ENCODE measurements around the gene FAAP24. TPM values are rescaled to one million over a fixed set of nuclear protein-coding genes. Genes with fewer than 3 reads are reported as not detected.
"Not testable (repeated sequence)": the region's sequence is repeated elsewhere in the genome, so short reads cannot be mapped to it uniquely, and the experiment has no call there.

The FAAP24 gene
- total RNA-seq, 5 donors from 2014 or later (not counting 1 experiment from before 2014, with no cell fraction given) = 1.1 to 3.2 (median 1.7) TPM

DNA sequence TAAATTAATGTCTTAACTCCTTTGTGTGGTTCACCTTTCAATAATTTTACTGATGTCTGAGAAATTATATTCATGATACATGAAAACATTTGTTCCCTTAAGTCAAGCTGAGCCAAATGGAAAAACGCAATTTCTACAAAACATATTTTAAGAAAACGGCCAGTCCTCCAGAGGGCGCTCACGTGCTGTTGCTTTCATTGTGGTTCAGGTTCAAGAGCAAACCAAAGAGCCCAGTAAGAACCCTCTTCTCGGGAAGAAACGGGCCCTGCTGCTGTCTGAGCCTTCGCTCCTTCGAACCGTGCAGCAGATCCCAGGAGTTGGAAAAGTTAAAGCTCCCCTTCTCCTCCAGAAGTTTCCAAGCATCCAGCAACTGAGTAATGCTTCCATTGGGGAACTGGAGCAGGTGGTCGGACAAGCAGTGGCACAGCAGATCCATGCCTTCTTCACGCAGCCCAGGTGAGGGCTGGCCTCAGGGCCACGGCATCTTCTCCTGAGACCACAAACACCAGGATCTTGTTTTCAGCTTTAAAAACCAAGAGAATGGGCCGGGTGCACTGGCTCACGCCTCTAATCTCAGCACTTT is 4.3 kb downstream of the FAAP24 start:
- POLR2A ChIA-PET = no interaction called here
- ATAC-seq (replicated peaks in 1 of 4) = no peak

DNA sequence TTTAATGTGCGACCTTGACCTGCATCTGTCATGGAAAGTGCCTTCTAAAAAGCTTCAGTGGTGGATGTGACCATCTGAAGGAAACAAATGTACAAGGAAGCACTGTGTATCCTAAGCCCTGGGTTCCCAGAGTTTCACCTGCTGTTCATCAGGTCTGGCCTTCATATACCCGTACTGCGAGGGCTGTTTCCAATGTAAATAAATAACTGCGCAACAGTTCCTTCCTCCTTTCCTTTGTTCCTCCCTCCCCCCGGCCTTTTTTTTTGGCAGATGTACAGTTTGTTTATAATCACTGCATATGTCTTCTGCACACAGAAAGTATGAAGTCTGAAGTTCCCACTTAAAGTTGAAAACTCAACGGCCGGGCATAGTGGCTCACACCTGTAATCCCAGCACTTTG is 5.2 kb downstream of the FAAP24 start:
- no peak overlapping the region for H3K27ac ChIP-seq (ENCODE audit: low read length)
- peaks cover 2 to 9% of the 10 kb centered on the region in 2 experiments for H3K4me1 ChIP-seq (ENCODE audit: control insufficient read depth in 1 of 2, extremely low read depth in 1 of 2, insufficient read depth in 2 of 2, low read length in 2 of 2)
- H3K4me3 ChIP-seq (ENCODE audit: control insufficient read depth in 1 of 2, extremely low read depth in 1 of 2, low read length in 1 of 2) = no peak overlapping the region
- ATAC-seq (replicated peaks in 1 of 4) = no peak
- Mint-ChIP-seq H3K36me3 (no peaks in the 10 kb centered on the region), H3K27ac (no peak overlapping the region), H3K4me3 (no peak overlapping the region), H3K27me3 (no peaks in the 10 kb centered on the region), H3K9me3 (no peaks in the 10 kb centered on the region), H3K4me1 (peaks cover 0 to 7% (median 4%) of the 10 kb centered on the region in 3 donors)
- ChIA-PET POLR2A (no interaction called here), CTCF (interaction anchor here in 1 of 2 donors (0.7 kb wide), 1 partner anchor 300 kb away, joined by 4 read pairs; no protein-coding TSS in a partner anchor)
- no peak for DNase-seq
- peaks cover 0 to 5% of the 10 kb centered on the region in 2 donors for H3K36me3 ChIP-seq (ENCODE audit: control insufficient read depth in 2 of 2, extremely low read depth in 1 of 2, insufficient read depth in 1 of 2, low read length in 1 of 2)
- H3K27me3 ChIP-seq (replicated peaks in 1 of 2; ENCODE audit: control insufficient read depth in 2 of 2, extremely low read depth in 1 of 2, insufficient read depth in 2 of 2, low read length in 1 of 2) = no peaks in the 10 kb centered on the region
- 98% methylated on average over 3 of the region's 7 CpGs for WGBS (ENCODE audit: insufficient coverage)
- H3K9me3 ChIP-seq = no peaks in the 10 kb centered on the region

More for the DNA sequence above, 4.3 kb downstream of the FAAP24 start:
- peak; percentile 20 to 78 (median 60) for DNase-seq
- Histone ChIP-seq H3K36me3 (ENCODE audit: control insufficient read depth in 2 of 2, extremely low read depth in 1 of 2, insufficient read depth in 1 of 2, low read length in 1 of 2) (peaks cover 0 to 5% of the 10 kb centered on the region in 2 donors), H3K9me3 (no peaks in the 10 kb centered on the region), H3K4me3 (ENCODE audit: control insufficient read depth in 1 of 2, extremely low read depth in 1 of 2, low read length in 1 of 2) (no peak overlapping the region), H3K27ac (ENCODE audit: low read length) (no peak overlapping the region), H3K4me1 (ENCODE audit: control insufficient read depth in 1 of 2, extremely low read depth in 1 of 2, insufficient read depth in 2 of 2, low read length in 2 of 2) (peaks cover 3 to 13% of the 10 kb centered on the region in 2 experiments), H3K27me3 (replicated peaks in 1 of 2; ENCODE audit: control insufficient read depth in 2 of 2, extremely low read depth in 1 of 2, insufficient read depth in 2 of 2, low read length in 1 of 2) (no peaks in the 10 kb centered on the region)
- CTCF ChIA-PET = interaction anchor here (0.6 to 1.5 kb wide), 6 partner anchors 61 to 201 kb away, joined by 3 to 5 read pairs (median 4); no protein-coding TSS in a partner anchor
- Mint-ChIP-seq H3K4me3 (no peak overlapping the region), H3K9me3 (no peaks in the 10 kb centered on the region), H3K4me1 (peaks cover 5 to 14% (median 11%) of the 10 kb centered on the region in 3 donors), H3K36me3 (no peaks in the 10 kb centered on the region), H3K27me3 (no peaks in the 10 kb centered on the region), H3K27ac (no peak overlapping the region)
- 49% methylated on average over 14 of the region's 14 CpGs for WGBS (ENCODE audit: insufficient coverage)

DNA sequence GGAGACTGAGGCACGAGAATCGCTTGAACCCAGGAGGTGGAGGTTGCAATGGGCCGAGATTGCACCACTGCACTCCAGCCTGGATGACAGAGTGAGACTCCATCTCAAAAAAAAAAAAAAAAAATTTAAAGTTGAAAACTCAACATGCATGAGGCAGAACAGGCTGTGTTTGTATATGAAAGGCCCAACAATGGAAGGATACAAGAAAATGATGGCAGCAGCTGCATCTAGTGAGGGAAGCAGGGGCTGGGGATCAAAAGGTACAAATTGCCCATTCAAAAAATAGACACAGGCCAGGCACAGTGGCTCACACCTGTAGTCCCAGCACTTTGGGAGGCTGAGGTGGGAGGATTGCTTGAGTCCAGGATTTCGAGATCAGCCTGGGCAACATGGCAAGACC is 5.8 kb downstream of the FAAP24 start:
- H3K4me1 Mint-ChIP-seq; H3K27me3 ChIP-seq (replicated peaks in 1 of 2; ENCODE audit: control insufficient read depth in 2 of 2, extremely low read depth in 1 of 2, insufficient read depth in 2 of 2, low read length in 1 of 2); H3K27ac Mint-ChIP-seq; H3K4me3 ChIP-seq (ENCODE audit: control insufficient read depth in 1 of 2, extremely low read depth in 1 of 2, low read length in 1 of 2); H3K36me3 Mint-ChIP-seq; H3K9me3 ChIP-seq; H3K27ac ChIP-seq (ENCODE audit: low read length); POLR2A ChIA-PET; H3K4me1 ChIP-seq (ENCODE audit: control insufficient read depth in 1 of 2, extremely low read depth in 1 of 2, insufficient read depth in 2 of 2, low read length in 2 of 2); DNase-seq; ATAC-seq (replicated peaks in 1 of 4); H3K27me3 Mint-ChIP-seq; H3K9me3 Mint-ChIP-seq; H3K36me3 ChIP-seq (ENCODE audit: control insufficient read depth in 2 of 2, extremely low read depth in 1 of 2, insufficient read depth in 1 of 2, low read length in 1 of 2); H3K4me3 Mint-ChIP-seq: not testable (repeated sequence)
- no CpG with 5 or more reads among the region's 4 CpGs for WGBS (ENCODE audit: insufficient coverage)
- CTCF ChIA-PET = interaction anchor here in 1 of 2 donors (0.7 kb wide), 1 partner anchor 300 kb away, joined by 4 read pairs; no protein-coding TSS in a partner anchor

DNA sequence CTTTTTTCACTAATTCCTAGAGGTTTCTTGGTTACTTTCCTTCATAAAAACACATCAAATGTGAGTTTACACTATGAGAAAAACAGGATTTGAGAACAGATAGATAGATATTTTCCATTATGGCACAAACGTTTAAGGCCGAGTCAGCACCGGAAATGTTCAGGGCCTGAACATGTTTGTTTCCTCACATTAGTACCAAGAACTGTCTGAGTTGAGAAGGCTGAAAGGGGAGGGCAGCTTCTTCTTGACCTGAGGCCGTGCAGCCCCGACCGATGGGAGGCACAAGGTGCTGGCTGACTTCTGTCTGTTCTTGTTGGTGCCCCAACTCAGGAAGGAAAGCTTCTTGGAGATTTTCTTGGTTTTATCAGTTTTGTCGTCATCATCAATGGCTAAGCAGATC is 7.8 kb downstream of the FAAP24 start:
- H3K9me3 Mint-ChIP-seq; H3K4me1 ChIP-seq (ENCODE audit: control insufficient read depth in 1 of 2, extremely low read depth in 1 of 2, insufficient read depth in 2 of 2, low read length in 2 of 2); H3K36me3 Mint-ChIP-seq; H3K4me3 ChIP-seq (ENCODE audit: control insufficient read depth in 1 of 2, extremely low read depth in 1 of 2, low read length in 1 of 2); H3K4me1 Mint-ChIP-seq; H3K27ac Mint-ChIP-seq; POLR2A ChIA-PET; H3K4me3 Mint-ChIP-seq; H3K27me3 Mint-ChIP-seq; ATAC-seq (replicated peaks in 1 of 4); CTCF ChIA-PET; H3K36me3 ChIP-seq (ENCODE audit: control insufficient read depth in 2 of 2, extremely low read depth in 1 of 2, insufficient read depth in 1 of 2, low read length in 1 of 2); H3K27ac ChIP-seq (ENCODE audit: low read length); H3K27me3 ChIP-seq (replicated peaks in 1 of 2; ENCODE audit: control insufficient read depth in 2 of 2, extremely low read depth in 1 of 2, insufficient read depth in 2 of 2, low read length in 1 of 2); H3K9me3 ChIP-seq; DNase-seq: not testable (repeated sequence)
- WGBS (ENCODE audit: insufficient coverage) = 71% methylated on average over 4 of the region's 7 CpGs

DNA sequence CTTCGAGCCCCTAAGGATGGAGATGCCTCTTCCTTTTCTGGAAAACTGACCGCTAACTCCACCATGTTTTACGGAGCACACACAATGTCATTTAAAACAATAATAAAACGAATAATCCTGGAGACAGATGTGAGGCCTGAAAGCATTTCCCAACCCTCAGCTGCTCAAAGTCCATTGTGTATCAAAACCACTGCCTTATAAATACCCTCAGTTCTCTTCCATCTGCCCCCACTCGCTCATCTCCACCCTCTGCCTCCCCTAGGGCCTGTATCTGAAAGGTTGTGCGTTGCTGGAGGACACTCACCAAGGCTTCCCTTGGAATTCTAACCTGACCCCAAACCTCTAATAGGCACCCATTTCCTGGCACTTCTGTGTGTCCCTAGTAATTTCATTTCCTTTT is 10.4 kb downstream of the FAAP24 start:
- H3K4me3 Mint-ChIP-seq; H3K36me3 ChIP-seq (ENCODE audit: control insufficient read depth in 2 of 2, extremely low read depth in 1 of 2, insufficient read depth in 1 of 2, low read length in 1 of 2); CTCF ChIA-PET; H3K4me3 ChIP-seq (ENCODE audit: control insufficient read depth in 1 of 2, extremely low read depth in 1 of 2, low read length in 1 of 2); H3K4me1 ChIP-seq (ENCODE audit: control insufficient read depth in 1 of 2, extremely low read depth in 1 of 2, insufficient read depth in 2 of 2, low read length in 2 of 2); ATAC-seq (replicated peaks in 1 of 4); DNase-seq; H3K4me1 Mint-ChIP-seq; H3K27ac Mint-ChIP-seq; H3K27me3 ChIP-seq (replicated peaks in 1 of 2; ENCODE audit: control insufficient read depth in 2 of 2, extremely low read depth in 1 of 2, insufficient read depth in 2 of 2, low read length in 1 of 2); H3K9me3 ChIP-seq; H3K36me3 Mint-ChIP-seq; H3K27ac ChIP-seq (ENCODE audit: low read length); H3K27me3 Mint-ChIP-seq; POLR2A ChIA-PET; H3K9me3 Mint-ChIP-seq: not testable (repeated sequence)
- WGBS (ENCODE audit: insufficient coverage) = 96% methylated on average over 3 of the region's 6 CpGs

DNA sequence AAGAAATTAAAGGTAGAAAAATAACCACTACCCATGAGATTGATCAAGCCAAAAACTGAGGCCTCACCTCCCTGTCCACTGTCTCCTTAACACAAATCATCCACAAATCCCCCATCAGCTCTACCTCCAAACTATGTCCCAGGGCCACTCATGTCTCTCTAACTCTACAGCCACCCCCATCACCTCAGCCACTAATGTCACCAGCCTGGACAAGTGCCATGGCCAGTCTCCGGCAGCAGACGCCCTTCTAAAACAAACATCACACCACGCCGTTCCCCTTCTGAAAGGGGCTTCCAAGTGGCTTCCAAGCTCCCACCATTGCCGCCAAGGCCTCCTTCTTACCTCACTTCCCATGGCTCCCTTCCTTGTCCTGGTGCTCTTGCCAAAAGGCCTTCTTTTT is 16.2 kb downstream of the FAAP24 start:
- H3K9me3 Mint-ChIP-seq; POLR2A ChIA-PET; H3K36me3 Mint-ChIP-seq; H3K4me1 Mint-ChIP-seq; H3K4me3 ChIP-seq (ENCODE audit: control insufficient read depth in 1 of 2, extremely low read depth in 1 of 2, low read length in 1 of 2); H3K27ac Mint-ChIP-seq; CTCF ChIA-PET; H3K27me3 Mint-ChIP-seq; H3K4me1 ChIP-seq (ENCODE audit: control insufficient read depth in 1 of 2, extremely low read depth in 1 of 2, insufficient read depth in 2 of 2, low read length in 2 of 2); H3K27ac ChIP-seq (ENCODE audit: low read length); ATAC-seq (replicated peaks in 1 of 4); DNase-seq; H3K9me3 ChIP-seq; H3K27me3 ChIP-seq (replicated peaks in 1 of 2; ENCODE audit: control insufficient read depth in 2 of 2, extremely low read depth in 1 of 2, insufficient read depth in 2 of 2, low read length in 1 of 2); H3K36me3 ChIP-seq (ENCODE audit: control insufficient read depth in 2 of 2, extremely low read depth in 1 of 2, insufficient read depth in 1 of 2, low read length in 1 of 2); H3K4me3 Mint-ChIP-seq: not testable (repeated sequence)
- 94% methylated on average over 5 of the region's 5 CpGs for WGBS (ENCODE audit: insufficient coverage)

DNA sequence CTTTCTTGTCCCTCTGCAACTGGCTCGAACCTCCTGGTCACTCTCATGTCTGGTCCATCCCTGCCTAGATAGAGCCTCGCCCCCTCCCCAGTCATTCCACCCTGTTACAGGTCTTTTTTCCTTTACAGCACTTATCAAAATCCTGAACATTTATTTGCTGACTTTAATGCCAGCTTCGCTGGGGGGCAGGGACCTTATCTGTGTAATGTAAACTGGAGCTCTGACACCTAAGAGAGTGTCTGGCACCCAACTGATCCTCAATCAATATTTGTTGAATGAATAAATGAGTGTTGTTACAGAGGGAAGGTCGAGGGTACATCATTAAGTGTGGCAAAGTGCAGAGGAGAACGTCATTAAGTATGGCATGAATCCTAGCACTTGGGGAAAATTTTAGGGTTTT is 16.7 kb downstream of the FAAP24 start:
- ChIA-PET CTCF (no interaction called here), POLR2A (no interaction called here)
- Mint-ChIP-seq H3K36me3 (no peaks in the 10 kb centered on the region), H3K4me1 (peaks cover 1 to 7% (median 5%) of the 10 kb centered on the region in 3 donors), H3K4me3 (no peak overlapping the region), H3K9me3 (no peaks in the 10 kb centered on the region), H3K27me3 (no peaks in the 10 kb centered on the region), H3K27ac (no peak overlapping the region)
- Histone ChIP-seq H3K4me1 (ENCODE audit: control insufficient read depth in 1 of 2, extremely low read depth in 1 of 2, insufficient read depth in 2 of 2, low read length in 2 of 2) (no peaks in the 10 kb centered on the region), H3K27ac (ENCODE audit: low read length) (no peak overlapping the region), H3K9me3 (no peaks in the 10 kb centered on the region), H3K4me3 (ENCODE audit: control insufficient read depth in 1 of 2, extremely low read depth in 1 of 2, low read length in 1 of 2) (no peak overlapping the region), H3K27me3 (replicated peaks in 1 of 2; ENCODE audit: control insufficient read depth in 2 of 2, extremely low read depth in 1 of 2, insufficient read depth in 2 of 2, low read length in 1 of 2) (no peaks in the 10 kb centered on the region), H3K36me3 (ENCODE audit: control insufficient read depth in 2 of 2, extremely low read depth in 1 of 2, insufficient read depth in 1 of 2, low read length in 1 of 2) (no peaks in the 10 kb centered on the region)
- 57% methylated on average over 2 of the region's 5 CpGs for WGBS (ENCODE audit: insufficient coverage)
- no peak for DNase-seq
- no peak for ATAC-seq (replicated peaks in 1 of 4)
